22Rv1 (cell line): ENCODE measurements around the gene RP9.

Experiments
- H3K27ac ChIP-seq: fragments of 450-650 bp; 2 replicates; pipeline ENCODE4 v1.5.1; 2017
- ZFX ChIP-seq: fragments of 450-650 bp; IDR thresholded peaks from 2 replicates; pipeline ENCODE4 v1.6.1; 2017; ENCODE audit warnings: antibody characterized with exemption, borderline replicate concordance
- TF ChIP-seq, protein P1 (sequence below): fragments of 450-650 bp; IDR thresholded peaks from 2 replicates; pipeline ENCODE4 v1.5.1; 2017; ENCODE audit warnings: mild to moderate bottlenecking

The RP9 gene

GRCh38 chr7:33143996-33144718 is 35.0 kb upstream of the RP9 start:
- TF ChIP-seq ZFX = no peak
- TF ChIP-seq, protein P1, sequence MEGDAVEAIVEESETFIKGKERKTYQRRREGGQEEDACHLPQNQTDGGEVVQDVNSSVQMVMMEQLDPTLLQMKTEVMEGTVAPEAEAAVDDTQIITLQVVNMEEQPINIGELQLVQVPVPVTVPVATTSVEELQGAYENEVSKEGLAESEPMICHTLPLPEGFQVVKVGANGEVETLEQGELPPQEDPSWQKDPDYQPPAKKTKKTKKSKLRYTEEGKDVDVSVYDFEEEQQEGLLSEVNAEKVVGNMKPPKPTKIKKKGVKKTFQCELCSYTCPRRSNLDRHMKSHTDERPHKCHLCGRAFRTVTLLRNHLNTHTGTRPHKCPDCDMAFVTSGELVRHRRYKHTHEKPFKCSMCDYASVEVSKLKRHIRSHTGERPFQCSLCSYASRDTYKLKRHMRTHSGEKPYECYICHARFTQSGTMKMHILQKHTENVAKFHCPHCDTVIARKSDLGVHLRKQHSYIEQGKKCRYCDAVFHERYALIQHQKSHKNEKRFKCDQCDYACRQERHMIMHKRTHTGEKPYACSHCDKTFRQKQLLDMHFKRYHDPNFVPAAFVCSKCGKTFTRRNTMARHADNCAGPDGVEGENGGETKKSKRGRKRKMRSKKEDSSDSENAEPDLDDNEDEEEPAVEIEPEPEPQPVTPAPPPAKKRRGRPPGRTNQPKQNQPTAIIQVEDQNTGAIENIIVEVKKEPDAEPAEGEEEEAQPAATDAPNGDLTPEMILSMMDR = no peak
- no peak overlapping the region for H3K27ac ChIP-seq

DNA sequence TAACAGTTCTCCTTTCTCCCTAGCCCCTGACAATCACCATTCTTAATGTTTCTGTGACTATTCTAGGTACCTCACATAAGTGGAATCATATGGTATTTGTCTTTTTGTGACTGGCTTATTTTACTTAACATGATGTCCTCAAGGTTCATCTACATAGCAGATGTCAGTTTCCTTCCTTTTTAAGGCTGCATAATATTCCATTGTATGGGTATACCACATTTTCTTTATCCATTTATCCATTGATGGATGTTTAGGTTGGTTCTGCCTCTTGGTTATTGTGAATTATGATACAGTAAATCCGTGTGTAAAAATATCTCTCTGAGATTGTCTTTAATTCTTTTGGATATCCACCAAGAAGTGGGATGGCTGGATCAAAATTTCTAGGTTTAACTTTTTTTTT is 33.4 kb upstream of the RP9 start:
- TF ChIP-seq, protein P1 = no peak
- TF ChIP-seq ZFX = no peak
- no peak overlapping the region for H3K27ac ChIP-seq

- H3K27ac ChIP-seq = no peak overlapping the region
- TF ChIP-seq, protein P1 = no peak
- TF ChIP-seq ZFX = no peak
Measured at GRCh38 chr7:33137103-33137502, 27.9 kb upstream of the RP9 start.

- no peak for TF ChIP-seq ZFX
- TF ChIP-seq, protein P1 = no peak
- H3K27ac ChIP-seq = peak overlapping the region; percentile 75; the same call in 1 of the 2 replicates
Measured at GRCh38 chr7:33130184-33130583, 21.0 kb upstream of the RP9 start.

- H3K27ac ChIP-seq = peak overlapping the region; percentile 75
- no peak for TF ChIP-seq ZFX
- TF ChIP-seq, protein P1 = no peak
Measured at GRCh38 chr7:33129806-33130153, 20.6 kb upstream of the RP9 start.

- TF ChIP-seq ZFX = no peak
- TF ChIP-seq, protein P1 = no peak
- H3K27ac ChIP-seq = peak within 1 kb of the TSS; percentile 75
Measured at GRCh38 chr7:33128990-33129805, 20.0 kb upstream of the RP9 start, which contains the start of gene BBS9. BBS9 (plus strand) TSS chr7:33129564; CDS start chr7:33146253, 16,689 bp downstream.

GRCh38 chr7:33128631-33128989 is 19.4 kb upstream of the RP9 start:
- TF ChIP-seq ZFX = no peak
- TF ChIP-seq, protein P1 = no peak
- peak overlapping the region; percentile 75 for H3K27ac ChIP-seq
